GM08714 (cell line): ENCODE results near the gene CSF3R.

Source experiments
- H3K4me3 ChIP-seq: fragments of 200-500 bp; sonication (Bioruptor generic); 2 replicates; pipeline ENCODE4 v1.5.1; 2014; ENCODE audit warnings: mild to moderate bottlenecking, low read length, inconsistent platforms
- ZNF274 ChIP-seq: IDR thresholded peaks from 2 replicates; pipeline ENCODE4 v1.6.1; 2012; ENCODE audit warnings: mild to moderate bottlenecking, low read depth, low read length

The CSF3R gene

GRCh38 chr1:36448530-36449056 is 34.1 kb downstream of the CSF3R start:
- no peak overlapping the region for H3K4me3 ChIP-seq
- TF ChIP-seq ZNF274, result no peak

DNA sequence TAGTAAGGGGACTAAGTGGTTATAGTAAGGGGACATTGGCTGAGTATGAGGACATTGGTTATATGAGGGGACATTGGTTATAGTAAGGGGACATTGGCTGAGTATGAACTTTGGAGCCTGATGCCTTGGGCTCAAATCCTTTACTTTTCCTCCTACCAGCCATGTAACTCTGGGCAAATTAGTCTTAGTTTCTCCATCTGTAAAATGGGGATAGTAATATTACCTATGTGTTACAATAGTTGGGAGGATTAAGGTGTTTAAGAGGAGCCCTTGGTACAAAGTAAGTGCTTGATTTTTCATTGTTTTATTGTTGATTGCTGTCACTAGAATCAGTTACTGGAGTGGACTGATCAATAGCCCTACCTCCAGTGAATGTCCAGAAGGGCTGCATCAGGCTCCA is 35.3 kb downstream of the CSF3R start:
- TF ChIP-seq ZNF274, result no peak
- H3K4me3 ChIP-seq, result no peak overlapping the region

GRCh38 chr1:36446746-36447145 is 36.0 kb downstream of the CSF3R start:
- no peak overlapping the region for H3K4me3 ChIP-seq
- no peak for TF ChIP-seq ZNF274

DNA sequence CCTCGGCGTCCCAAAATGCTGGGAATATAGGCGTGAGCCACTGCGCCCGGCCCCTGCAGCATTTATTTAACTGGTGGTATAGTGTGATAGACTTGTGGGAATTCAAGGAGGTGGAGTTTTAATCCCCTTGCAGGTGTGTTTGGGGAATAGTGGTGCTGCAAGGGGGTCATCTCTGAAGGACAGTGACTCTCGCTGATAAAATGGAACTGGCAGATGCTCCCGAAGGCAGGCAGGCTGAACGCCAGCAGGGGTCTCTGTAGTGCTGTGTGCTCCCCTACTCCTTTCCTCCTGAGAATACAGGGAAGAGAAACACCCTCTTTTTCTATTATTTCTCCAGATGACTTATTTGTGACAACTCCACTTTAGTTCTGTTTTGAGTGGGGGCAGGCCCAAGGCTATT is 36.4 kb downstream of the CSF3R start:
- no peak overlapping the region for H3K4me3 ChIP-seq
- TF ChIP-seq ZNF274, result no peak

- no peak overlapping the region for H3K4me3 ChIP-seq
- no peak for TF ChIP-seq ZNF274
These were observed 39.4 kb downstream of the CSF3R start for GRCh38 chr1:36443297-36443696.

DNA sequence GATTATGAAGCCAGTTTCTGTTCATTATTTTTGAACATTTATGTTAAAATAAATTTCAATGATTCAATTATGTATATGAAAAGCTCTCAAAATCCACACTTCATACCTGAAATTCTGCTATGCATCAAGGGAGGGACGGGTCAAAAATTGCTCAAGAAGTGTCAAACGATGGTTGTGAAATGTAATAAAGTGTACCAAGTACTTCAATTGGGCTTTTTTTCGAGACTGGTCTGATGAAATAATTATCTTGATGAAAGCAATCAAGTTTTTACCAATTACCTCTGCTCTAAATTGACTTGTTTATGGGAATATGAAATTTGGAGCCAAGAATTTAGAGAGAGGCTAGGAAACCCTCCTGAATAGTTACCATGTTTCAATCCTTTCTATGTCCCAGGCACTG is 40.4 kb downstream of the CSF3R start:
- H3K4me3 ChIP-seq, result no peak overlapping the region
- no peak for TF ChIP-seq ZNF274

GRCh38 chr1:36440646-36441045 is 42.1 kb downstream of the CSF3R start:
- no peak for TF ChIP-seq ZNF274
- no peak overlapping the region for H3K4me3 ChIP-seq

- TF ChIP-seq ZNF274, result no peak
- no peak overlapping the region for H3K4me3 ChIP-seq
These were observed 42.7 kb downstream of the CSF3R start for GRCh38 chr1:36440044-36440443.

- TF ChIP-seq ZNF274, result no peak
- H3K4me3 ChIP-seq, result no peak overlapping the region
These were observed 44.0 kb downstream of the CSF3R start for GRCh38 chr1:36438715-36439114.

- no peak overlapping the region for H3K4me3 ChIP-seq
- TF ChIP-seq ZNF274, result no peak
These were observed 45.9 kb downstream of the CSF3R start for GRCh38 chr1:36436821-36437220.

GRCh38 chr1:36433102-36433501 is 49.6 kb downstream of the CSF3R start:
- TF ChIP-seq ZNF274, result no peak
- H3K4me3 ChIP-seq, result no peak overlapping the region

- H3K4me3 ChIP-seq, result no peak overlapping the region
- no peak for TF ChIP-seq ZNF274
These were observed 50.1 kb downstream of the CSF3R start for GRCh38 chr1:36432616-36433015.

DNA sequence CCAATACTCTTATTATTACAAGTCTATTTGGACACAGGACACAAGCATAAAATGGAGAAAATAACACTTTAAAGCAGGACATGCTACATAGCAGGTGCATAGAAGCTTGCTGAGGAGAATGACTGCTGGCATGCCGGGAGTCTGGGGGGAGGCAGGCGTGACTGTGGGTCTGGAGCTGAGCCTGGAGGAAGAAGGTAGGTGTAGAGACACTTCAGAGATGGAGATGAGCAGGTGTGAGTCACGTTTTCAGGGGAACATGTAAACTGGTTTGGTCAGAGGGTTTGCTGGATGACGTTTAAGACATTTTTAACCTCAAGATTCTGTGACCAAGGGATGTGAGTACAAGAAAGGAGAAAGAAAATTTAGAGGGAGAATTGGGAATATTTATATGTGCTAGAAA is 56.9 kb downstream of the CSF3R start:
- no peak for TF ChIP-seq ZNF274
- no peak overlapping the region for H3K4me3 ChIP-seq

DNA sequence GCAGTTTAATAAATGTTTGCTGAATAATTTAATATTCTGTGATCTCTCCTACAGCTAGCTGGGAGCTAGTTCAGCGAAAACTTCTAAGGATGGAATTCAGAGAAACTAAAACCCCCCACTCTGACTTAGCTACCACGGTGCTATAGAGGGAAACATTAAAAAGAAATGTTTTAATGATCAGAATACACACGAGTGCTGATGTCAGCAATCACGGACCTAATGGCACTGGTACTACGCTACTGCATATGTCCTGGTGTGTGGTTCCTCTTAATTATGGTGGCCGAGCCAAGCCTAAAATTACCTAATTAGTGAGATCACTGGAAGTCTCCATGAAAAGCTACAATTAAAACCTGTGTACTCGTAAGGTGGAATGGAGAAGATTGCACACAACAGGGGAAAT is 61.1 kb downstream of the CSF3R start:
- no peak for TF ChIP-seq ZNF274
- H3K4me3 ChIP-seq, result no peak overlapping the region

DNA sequence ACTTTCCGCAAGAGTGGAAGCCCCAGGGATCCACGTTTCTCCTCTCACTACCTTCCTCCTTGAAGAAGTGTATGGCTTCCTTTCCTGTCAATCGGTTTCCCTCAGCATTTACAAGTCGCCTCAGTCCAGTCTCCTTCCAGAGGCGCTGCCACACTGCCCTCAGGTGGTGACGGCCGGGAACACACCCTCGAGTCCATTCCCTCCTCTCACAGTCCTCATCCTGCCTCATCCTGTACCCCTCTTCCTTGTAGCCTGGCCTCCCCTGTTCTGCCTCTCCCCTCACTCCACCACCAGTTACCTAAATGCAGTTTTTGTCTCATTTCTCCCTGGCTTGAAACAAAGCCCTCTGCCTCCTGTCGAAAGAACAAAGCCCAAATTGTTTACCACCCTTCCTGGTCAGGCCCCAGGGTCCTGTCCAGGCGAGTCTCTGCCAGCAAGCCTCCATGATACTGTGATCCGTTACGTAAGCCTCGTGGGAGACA is 61.8 kb downstream of the CSF3R start:
- no peak for TF ChIP-seq ZNF274
- no peak overlapping the region for H3K4me3 ChIP-seq

DNA sequence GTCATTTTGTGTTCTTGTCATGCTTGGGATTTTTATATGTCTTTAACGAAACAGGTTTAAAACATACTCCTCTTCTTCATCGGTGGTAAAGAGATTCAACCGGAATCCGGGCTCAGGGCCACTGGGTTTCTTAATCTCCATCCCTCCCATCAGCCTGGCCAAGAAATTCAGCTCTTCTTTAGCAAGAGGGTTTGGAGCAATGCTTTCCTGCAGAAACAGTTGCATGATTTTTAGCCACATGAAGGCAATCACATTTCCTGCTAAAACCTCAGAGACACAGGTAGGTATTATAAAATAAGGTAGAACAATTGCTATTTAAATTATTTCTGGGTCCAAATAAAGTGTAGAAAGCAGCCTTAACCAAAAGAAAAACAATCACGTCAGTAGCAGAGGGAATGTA is 62.3 kb downstream of the CSF3R start:
- H3K4me3 ChIP-seq, result no peak overlapping the region
- no peak for TF ChIP-seq ZNF274

DNA sequence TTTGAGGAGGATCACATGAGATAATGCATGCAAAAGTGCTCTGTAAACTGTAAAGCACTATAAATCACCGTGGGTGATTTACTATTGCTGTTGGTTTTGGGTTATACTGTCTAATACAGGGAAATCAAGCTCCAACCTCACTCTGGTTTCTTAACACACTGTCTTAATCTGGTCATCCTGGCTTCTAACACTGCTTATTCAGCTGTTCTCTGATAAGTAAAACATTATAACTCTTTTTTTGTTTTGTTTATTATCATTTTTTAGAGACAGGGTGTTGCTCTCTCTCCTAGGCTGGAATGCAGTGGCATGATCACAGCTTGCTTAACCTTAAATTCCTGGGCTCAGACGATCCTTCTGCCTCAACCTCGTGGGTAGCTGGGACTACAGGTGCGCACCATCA is 63.1 kb downstream of the CSF3R start:
- no peak overlapping the region for H3K4me3 ChIP-seq
- TF ChIP-seq ZNF274, result no peak

- H3K4me3 ChIP-seq, result no peak overlapping the region
- no peak for TF ChIP-seq ZNF274
These were observed 63.6 kb downstream of the CSF3R start for GRCh38 chr1:36419140-36419539.
